Activated gamma-delta T cell (primary cell): Measurements from ENCODE around the gene ODAD4.

ENCODE experiments used
- DNase-seq: peaks from one replicate; lab custom pipeline; 2025; lab: John Stamatoyannopoulos, UW

The ODAD4 gene

DNA sequence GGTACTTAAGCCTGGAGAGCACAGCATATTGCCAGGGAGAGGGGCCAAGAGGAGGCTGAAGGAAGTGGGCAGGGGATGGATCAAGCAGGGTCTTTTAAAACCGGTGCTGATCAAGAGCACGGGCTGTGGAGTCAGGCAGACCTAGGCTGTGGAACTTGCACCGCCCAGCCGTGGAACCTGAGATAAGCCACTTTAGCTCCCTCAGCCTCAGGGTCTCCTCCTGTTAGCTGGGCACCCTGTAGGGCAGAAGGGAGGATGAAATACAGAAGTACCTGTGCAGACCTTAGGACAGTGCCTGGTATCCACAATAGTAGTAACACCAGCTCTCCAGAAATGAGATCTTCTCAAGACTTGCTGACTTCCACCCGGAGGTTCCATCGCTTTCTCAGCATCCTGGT, 9.3 kb downstream of the ODAD4 start:
- no peak for DNase-seq

DNA sequence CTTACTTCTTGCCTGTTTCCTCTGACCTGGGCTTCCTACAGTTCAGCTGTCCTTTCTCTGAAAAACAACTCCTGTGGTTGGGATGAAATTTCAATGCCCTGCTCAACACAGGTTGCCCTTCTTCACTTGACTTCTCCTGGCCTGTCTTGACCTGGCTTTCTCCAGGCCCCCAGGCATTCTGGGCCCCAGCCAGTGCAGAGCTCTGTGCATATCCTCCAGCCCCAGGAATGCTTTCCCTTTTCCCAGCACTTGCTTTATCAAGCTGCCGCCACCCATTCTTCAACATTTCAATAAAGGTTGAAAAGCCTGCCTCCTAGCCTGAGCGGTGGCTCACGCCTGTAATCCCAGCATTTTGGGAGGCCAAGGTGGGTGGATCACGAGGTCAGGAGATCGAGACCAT, 10.8 kb downstream of the ODAD4 start:
- DNase-seq: no peak

DNA sequence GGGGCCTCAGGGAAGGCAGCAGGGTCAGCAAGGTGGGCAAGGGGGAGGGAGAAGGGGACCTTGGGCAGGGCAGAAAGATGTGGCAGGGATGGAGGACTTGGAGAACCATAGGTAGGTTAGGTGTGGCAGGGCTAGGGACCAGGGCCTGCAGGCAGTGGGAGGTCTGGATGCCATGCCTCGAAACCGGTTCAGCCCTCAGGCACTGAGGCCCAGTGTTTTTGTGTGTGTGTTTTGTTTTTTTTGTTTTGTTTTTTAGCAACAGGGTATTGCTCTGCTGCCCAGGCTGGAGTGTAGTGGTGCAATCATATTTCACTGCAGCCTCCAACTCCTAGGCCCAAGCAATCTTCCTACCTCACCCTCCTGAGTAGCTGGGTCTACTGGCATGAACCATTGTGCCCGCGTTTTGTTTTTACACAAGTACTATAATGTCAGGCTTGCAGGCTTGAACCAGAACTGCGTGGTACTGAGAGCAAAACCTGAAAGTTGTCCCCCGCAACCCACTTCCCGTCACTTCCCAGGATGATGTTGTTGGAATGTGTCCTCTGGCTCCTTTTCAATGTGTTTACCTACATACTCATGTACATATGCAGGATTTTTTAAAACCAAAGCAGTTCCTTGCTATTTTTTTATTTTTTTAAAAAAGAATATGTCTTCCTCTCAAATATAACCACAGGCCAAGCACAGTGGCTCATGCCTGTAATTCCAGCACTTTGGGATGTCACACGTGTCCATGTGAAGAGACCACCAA, 12.4 kb downstream of the ODAD4 start:
- no peak for DNase-seq

DNA sequence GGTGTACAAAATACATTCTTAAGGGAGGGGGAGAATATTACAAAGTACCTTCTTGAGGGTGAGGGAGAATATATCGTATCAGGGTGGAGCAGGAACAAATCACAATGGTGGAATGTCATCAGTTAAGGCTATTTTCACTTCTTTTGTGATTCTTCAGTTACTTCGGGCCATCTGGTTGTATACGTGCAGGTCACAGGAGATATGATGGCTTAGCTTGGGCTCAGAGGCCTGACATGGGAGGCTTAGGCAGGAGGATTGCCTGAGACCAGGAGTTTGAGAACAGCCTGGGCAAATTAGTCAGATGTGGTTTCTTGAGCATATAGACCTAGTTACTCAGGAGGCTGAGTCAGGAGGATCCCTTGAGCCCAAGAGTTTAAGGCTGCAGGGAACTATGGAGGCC, 13.1 kb downstream of the ODAD4 start:
- no peak for DNase-seq

DNA sequence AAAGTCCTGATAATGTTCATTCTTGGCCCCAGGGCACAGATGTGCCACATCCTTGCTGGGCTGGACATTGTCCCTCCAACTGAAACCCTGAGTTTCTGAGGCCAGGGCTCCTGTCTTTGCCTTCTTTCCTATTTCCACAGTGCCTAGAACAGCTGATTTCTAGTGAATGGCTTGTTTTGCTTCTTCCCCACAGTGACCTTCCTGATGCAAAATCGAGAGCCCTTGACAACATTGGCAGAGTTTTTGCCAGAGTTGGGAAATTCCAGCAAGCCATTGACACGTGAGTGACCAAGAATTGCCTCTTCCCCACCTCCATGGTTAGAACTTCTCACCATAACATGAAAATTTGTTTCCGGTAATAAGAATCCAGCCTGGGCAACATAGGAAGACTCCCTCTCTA, 14.5 kb downstream of the ODAD4 start:
- DNase-seq: no peak

DNA sequence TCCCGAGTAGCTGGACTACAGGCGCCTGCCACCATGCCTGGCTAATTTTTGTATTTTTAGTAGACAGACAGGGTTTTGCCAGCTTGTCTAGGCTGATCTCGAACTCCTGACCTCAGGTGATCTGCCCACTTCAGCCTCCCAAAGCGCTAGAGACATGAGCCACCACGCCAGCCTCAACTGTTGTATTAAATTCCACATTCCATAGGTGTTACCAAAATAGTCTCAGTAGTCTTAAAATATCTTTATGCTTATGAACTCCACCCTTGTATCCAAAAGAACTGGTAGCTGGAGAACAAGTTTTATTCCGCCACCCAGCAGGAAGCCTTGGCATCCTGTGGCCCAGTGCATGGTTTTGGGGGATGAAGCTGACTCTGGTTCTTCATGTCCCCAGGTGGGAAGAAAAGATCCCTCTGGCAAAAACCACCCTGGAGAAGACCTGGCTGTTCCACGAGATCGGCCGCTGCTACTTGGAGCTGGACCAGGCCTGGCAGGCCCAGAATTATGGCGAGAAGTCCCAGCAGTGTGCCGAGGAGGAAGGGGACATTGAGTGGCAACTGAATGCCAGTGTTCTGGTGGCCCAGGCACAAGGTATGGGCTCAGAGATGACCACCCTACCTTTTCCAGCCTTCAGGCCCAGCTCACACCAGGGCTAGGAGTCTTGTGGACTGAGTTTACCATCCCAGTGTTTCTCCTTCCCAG, 18.5 kb downstream of the ODAD4 start:
- no peak for DNase-seq

DNA sequence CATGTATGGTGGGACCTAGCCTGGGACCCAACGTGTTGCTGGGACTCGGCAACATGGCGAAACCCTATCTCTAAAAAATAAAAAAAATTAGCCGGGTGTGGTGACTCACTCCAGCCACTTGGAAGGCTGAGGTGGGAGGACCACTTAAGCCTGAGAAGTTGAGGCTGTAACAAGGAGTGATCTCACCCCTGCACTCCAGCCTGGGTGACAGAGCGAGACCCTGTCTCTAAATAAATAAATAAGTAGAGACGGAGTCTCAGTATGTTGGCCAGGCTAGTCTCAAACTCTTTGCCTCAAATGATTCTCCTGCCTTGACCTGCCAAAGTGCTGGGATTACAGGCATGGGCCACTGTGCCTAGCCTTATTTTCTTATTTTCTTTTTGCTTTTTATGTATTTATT, 26.1 kb downstream of the ODAD4 start:
- DNase-seq: no peak

DNA sequence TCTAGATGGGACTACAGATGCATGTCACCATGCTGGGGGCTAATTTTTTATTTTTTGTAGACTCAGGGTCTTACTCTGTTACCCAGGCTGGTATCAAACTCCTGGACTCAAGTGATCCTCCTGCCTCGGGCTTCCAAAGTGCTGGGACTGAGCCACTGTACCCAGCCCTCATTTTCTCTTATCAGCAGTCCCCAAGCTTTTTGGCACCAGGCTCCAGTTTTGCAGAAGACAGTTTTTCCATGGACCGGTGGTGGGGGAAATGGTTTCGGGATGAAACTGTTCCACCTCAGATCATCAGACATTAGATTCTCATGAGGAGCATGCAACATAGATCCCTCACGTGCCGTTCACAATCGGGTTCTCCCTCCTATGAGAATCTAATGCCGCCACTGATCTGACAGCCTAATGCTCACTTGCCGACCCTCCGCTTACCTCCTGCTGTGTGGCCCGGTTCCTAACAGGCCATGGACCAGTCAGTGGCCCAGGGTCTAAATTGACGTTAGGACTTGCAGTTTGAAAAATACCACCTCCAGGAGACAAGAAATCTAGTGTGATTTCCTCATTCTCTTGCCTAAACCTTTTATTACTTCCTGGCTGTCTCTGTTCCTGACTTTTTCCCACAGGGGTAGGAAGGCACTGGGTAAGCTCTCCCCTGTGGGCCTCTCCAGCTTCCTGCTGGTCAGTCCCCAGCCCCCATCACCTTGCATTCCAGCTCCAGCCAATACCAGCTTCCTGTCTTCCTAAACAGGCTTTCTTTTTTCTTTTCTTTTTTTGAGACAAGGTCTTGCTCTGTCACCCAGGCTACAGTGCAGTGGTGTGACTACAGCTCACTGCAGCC, 26.8 kb downstream of the ODAD4 start:
- no peak for DNase-seq

DNA sequence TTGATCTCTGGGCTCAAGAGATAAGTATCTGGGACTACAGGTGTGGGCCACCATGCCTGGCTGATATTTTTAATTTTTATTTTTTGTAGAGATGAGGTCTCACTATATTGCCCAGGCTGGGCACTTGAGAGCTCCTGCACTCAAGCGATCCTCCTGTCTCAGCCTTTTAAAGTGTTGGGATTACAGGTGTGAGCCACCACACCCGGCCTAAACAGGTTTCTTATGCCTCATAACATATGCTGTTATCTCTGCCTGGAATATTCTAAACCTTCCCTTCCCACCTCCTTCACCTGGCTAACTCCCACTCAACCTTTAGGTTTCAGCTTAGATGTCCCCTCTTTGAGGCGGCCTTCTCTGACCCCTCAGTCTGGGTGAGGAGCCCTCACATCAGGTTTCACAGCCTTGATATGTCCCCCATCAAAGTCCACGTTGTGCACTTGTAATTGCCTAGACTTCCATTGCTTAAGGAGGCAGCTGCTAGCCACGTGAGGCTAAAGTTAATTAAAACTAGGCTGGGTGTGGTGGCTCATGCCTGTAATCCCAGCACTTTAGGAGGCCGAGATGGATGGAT, 27.5 kb downstream of the ODAD4 start:
- no peak for DNase-seq

DNA sequence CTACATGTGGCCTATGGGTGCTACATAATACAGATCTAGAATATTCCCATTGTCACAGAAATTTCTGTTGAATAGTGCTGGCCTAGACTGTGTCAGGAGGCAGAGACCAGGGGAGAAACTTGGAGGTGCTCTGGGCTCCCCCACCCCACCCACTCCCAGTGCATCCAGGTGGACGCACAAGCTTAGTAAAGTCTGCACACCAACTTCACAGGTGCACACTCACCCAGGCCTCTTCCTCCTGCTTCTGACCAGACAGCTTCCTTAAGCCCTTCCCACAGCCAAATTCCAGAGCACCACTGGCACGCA, 28.6 kb downstream of the ODAD4 start:
- DNase-seq: no peak

DNA sequence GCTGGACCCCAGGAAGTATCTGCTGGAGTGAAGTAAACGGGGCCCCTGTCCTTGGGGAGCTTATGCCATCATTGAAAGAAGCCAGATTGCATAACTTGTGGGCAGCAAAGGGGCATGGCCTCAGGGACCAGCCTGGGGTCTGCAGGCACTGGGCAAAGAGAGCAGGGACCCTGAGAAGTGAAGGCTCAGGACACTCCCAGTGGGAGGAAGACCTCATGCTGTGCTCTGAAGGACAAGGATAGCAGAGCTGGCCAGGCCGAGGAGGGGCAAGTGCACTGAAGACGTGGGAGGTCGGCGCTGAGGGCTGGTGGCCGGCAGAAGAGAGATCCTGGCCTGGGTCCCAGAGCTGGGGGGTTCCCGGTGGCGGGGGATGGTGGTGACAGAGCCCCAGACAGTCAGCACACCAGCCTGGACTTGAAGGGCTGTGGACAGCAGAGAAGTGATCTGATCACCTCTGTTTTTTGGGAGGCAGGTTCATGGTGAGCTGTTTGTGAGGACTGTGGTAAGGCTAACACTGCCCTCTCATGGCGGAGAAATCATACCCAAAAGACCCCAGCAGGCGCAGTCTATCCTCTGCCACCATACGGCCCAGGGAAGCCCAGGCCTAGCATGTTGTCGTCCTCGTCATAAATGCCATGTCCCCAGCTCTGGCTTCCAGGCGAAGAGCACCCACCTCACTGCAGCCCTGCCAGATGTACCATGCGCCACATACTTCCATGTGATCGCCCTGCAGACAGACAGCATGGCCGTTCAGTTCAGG, 29.1 kb downstream of the ODAD4 start:
- no peak for DNase-seq

DNA sequence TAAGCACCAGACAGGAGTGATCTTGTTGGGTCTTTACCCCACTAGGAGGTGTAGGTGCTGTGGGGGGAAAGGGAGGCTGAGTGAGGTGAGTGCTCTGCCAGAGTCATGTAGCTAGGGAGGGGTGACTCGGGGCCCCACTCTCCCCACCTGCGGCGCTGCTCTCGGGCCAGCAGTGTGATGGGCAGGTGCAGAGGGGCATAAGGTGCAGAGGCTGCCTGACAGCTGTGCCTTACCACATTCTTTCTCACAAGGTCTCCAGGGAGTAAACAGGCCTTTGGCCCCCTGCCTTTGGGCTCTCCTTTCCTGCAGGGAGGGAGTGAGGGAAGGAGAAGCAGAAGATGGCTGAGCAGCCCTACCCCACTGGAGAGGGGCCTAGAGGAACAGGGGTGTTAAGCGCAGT, 31.7 kb downstream of the ODAD4 start:
- no peak for DNase-seq

DNA sequence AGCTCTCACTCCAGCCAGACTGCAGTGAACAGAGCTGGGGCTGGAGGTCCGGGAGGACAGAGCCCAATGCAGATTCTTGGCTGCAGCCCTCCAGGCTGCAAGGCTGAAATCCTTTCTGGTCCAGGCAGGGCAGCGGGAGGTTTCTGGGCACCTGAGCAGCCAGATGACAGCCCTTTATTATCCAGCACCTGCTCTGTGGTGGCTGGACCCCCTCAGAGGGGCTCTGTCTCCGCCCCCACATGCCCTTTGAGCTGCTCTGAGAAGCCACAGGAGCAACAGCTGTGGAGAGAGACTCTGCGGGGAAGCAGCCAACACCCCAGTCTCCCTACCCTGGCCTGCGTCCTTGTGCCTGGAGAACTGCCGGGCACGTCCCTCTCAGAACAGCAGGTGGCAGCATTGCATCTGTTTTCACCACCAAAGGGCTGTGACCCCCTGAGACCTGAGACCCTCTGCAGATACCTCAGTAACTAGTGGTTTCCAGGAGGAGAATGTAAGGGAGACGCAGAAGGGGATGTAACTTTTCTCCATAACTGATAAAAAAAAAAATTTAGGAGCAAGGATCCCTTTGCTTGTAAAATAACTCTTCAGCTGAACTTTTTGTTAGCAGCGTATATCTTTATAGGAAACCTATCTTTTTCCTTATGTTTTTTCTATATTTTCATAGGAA, 32.5 kb downstream of the ODAD4 start:
- no peak for DNase-seq

DNA sequence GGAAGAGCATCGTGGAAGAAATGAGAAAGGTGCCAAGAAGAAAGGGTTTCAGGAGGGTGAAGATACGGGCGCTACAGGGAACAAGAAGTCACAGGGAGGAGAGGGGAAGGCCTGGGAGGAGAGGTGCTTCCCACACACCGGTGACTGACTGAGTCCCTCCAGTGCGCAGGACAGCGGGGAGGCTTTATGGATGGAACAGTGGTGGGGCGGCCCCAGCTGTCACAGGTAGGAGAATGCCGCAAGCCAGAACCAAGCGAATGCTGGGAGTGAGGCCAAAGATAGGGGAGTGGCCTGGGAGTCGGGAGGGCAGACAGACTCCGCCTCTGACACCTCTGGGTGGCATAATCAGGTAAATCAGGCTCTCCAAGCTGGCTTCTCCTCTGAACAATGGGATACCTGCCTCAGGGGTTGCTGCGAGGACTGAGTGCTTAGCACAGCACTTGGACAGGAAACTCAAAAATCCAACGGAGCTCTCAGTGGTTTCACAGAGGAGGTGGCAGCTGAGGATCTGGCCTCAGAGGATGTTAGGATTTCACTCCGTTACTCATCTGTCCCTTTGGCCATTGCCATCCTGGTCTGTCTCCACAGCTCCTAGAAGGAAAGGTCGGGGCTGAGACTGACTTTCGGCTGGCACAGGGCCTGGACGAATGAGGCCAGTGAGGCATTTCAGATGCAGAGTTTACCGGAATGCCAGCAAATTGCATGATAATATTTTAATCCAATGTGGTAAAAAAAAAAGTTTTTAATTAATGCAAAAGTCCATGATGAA, 35.5 kb downstream of the ODAD4 start:
- DNase-seq: no peak

DNA sequence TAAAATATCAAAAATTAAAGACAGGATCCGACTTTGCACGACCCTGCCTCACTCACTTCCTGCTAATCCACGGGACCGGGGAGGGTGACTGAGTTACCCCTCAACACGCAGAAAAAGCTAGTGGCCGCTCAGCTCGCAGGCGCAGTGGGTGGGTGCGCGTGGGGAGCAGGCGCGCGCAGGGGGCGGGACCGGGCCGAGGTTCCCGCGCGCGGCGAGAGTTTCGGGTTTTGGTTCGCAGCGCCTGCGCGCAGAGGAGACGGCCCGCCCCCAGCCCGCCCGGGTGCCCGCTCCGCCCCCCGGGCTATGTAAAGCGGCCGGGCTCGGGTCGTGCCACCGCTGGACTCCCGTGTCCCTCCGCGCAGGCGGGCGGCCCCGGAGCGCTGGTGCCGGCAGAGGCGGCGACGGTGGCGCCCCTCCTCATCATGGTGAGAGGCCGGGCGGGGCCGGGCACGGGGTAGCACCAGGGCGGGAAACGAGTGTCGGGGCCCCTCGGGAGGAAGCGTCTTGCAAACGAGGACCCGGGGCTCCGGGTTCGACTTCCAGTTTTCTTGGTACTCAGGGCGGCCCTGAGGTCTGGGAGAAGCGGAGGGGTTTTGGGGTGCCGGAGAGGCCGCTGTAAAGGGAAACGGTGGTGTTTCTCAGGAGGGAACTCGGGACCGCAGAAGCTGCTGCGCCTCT, 36.2 kb downstream of the ODAD4 start, which contains the start of gene CNP:
Gene CNP (plus strand): TSS at position 333 of the 678 bp plus-strand sequence. CDS start 90 bp downstream, at position 423.
- DNase-seq: peak; percentile 90

DNA sequence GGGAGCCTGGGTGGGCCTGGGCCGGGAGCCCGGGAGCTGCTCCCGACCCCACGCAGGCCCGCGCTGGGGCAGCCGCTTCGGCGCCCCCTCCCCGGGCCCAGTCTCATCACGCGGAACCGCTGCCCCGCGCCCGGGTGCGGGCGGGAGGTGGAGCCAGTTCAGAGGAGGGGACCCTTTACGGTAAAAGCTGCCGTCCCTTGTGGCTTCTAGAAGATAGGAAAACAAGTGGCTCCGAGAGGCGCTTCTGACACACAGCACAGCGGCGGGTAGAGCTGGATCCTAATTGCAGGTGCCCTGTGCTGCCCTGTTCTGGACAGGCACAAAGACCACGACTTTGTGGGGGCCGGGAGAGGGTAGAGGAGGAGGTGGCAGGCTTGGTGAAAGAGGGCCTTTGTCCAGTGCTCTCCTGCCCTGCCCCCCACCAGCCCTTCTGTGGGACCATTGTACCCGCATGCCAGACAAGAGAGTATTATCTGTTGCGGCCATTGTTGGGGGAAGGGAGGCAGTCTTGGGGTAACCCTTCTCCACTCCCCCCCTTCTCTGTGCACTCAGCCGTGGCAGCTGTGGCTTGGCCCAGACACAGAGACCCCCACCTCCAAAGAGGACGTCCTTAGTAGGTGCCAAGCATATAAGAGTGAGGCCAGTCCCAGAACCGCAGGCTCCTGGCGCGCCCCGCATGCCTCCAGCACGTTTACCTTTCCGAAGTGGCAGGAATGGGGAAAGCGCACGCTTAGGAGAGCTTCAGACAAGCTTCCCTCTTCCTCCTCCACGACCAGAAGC, 36.9 kb downstream of the ODAD4 start:
- peak; percentile 39 for DNase-seq

DNA sequence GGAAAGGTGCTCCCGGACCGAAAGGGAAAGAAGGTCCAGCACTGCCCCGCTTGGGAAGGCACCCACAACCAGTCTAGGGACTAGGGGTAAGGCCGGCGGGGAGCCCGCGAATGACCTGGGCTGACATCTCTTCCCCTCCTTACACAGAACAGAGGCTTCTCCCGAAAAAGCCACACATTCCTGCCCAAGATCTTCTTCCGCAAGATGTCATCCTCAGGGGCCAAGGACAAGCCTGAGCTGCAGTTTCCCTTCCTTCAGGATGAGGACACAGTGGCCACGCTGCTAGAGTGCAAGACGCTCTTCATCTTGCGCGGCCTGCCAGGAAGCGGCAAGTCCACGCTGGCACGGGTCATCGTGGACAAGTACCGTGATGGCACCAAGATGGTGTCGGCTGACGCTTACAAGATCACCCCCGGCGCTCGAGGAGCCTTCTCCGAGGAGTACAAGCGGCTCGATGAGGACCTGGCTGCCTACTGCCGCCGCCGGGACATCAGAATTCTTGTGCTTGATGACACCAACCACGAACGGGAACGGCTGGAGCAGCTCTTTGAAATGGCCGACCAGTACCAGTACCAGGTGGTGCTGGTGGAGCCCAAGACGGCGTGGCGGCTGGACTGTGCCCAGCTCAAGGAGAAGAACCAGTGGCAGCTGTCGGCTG, 37.6 kb downstream of the ODAD4 start:
- no peak for DNase-seq

DNA sequence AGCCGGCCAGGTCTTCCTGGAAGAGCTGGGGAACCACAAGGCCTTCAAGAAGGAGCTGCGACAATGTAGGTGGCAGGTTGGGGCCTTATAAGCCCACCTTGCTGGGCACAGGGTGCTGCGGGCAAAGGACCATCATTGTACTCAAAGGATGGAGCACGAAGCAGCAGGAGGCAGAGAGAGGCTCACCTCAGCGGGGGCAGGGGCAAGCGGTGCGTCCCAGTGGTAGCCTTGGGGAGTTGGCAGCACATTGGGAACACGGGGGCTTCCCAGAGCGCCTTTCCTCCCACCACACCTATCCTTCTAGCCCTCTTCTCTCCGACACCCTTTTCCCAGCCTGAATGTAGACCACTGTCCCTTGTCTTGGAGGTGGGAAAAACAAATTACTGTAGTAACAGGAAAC, 38.3 kb downstream of the ODAD4 start:
- DNase-seq: no peak
